ENCODE measurements around the gene PIEZO2. TPM values are rescaled to one million over a fixed set of nuclear protein-coding genes. Genes with fewer than 3 reads are reported as not detected.
A peak's percentile ranks its signal among the peaks of the same experiment; 100 is the strongest.
"Not testable (repeated sequence)": the region's sequence is repeated elsewhere in the genome, so short reads cannot be mapped to it uniquely, and the experiment has no call there.

PIEZO2 gene
- total RNA-seq, 2 donors from 2014 or later, result 4.8 to 7.5 TPM

- DNase-seq (ENCODE audit: low spot score), result peak; percentile 73
- intact Hi-C loops (cut with DNase I), result no loop called here
These were observed 222.7 kb downstream of the PIEZO2 start for GRCh38 chr18:10926621-10927161.

- no peak for DNase-seq (ENCODE audit: low spot score)
- intact Hi-C loops (cut with DNase I), result no loop called here
These were observed 225.1 kb downstream of the PIEZO2 start for GRCh38 chr18:10924290-10924689.

- no peak for DNase-seq (ENCODE audit: low spot score)
- intact Hi-C loops (cut with DNase I), result no loop called here
These were observed 225.8 kb downstream of the PIEZO2 start for GRCh38 chr18:10923551-10924070.

GRCh38 chr18:10923141-10923540 lies 226.2 kb downstream of the PIEZO2 start:
- intact Hi-C loops (cut with DNase I), result no loop called here
- DNase-seq (ENCODE audit: low spot score), result no peak

GRCh38 chr18:10922712-10923111 lies 226.7 kb downstream of the PIEZO2 start:
- intact Hi-C loops (cut with DNase I); DNase-seq (ENCODE audit: low spot score): not testable (repeated sequence)

GRCh38 chr18:10920309-10920708 lies 229.1 kb downstream of the PIEZO2 start:
- DNase-seq (ENCODE audit: low spot score); intact Hi-C loops (cut with DNase I): not testable (repeated sequence)

GRCh38 chr18:10919851-10920250 lies 229.5 kb downstream of the PIEZO2 start:
- DNase-seq (ENCODE audit: low spot score), result no peak
- intact Hi-C loops (cut with DNase I), result no loop called here

- intact Hi-C loops (cut with DNase I), result no loop called here
- DNase-seq (ENCODE audit: low spot score), result no peak
These were observed 232.5 kb downstream of the PIEZO2 start for GRCh38 chr18:10916865-10917264.

- peak; percentile 52 for DNase-seq (ENCODE audit: low spot score)
- intact Hi-C loops (cut with DNase I), result no loop called here
These were observed 233.0 kb downstream of the PIEZO2 start for GRCh38 chr18:10916387-10916786.

GRCh38 chr18:10915748-10916147 lies 233.6 kb downstream of the PIEZO2 start:
- intact Hi-C loops (cut with DNase I); DNase-seq (ENCODE audit: low spot score): not testable (repeated sequence)

GRCh38 chr18:10914610-10915009 lies 234.8 kb downstream of the PIEZO2 start:
- DNase-seq (ENCODE audit: low spot score); intact Hi-C loops (cut with DNase I): not testable (repeated sequence)

- no peak for DNase-seq (ENCODE audit: low spot score)
- intact Hi-C loops (cut with DNase I), result no loop called here
These were observed 235.4 kb downstream of the PIEZO2 start for GRCh38 chr18:10913919-10914318.

GRCh38 chr18:10912790-10913545 lies 236.4 kb downstream of the PIEZO2 start:
- intact Hi-C loops (cut with DNase I), result no loop called here
- DNase-seq (ENCODE audit: low spot score), result no peak

- DNase-seq (ENCODE audit: low spot score), result no peak
- intact Hi-C loops (cut with DNase I), result no loop called here
These were observed 239.6 kb downstream of the PIEZO2 start for GRCh38 chr18:10909724-10910123.

- intact Hi-C loops (cut with DNase I), result no loop called here
- DNase-seq (ENCODE audit: low spot score), result no peak
These were observed 240.6 kb downstream of the PIEZO2 start for GRCh38 chr18:10908760-10909159.

- no peak for DNase-seq (ENCODE audit: low spot score)
- intact Hi-C loops (cut with DNase I), result no loop called here
These were observed 241.6 kb downstream of the PIEZO2 start for GRCh38 chr18:10907749-10908148.

GRCh38 chr18:10901329-10901728 lies 248.0 kb downstream of the PIEZO2 start:
- DNase-seq (ENCODE audit: low spot score), result no peak
- intact Hi-C loops (cut with DNase I), result no loop called here

- intact Hi-C loops (cut with DNase I), result no loop called here
These were observed 248.9 kb downstream of the PIEZO2 start for GRCh38 chr18:10900435-10900834.

GRCh38 chr18:10899481-10899880 lies 249.9 kb downstream of the PIEZO2 start:
- DNase-seq (ENCODE audit: low spot score), result no peak
- intact Hi-C loops (cut with DNase I), result no loop called here

More at GRCh38 chr18:10900435-10900834, 248.9 kb downstream of the PIEZO2 start:
- DNase-seq (ENCODE audit: low spot score), result no peak

- DNase-seq (ENCODE audit: low spot score), result no peak
- intact Hi-C loops (cut with DNase I), result no loop called here
These were observed 250.9 kb downstream of the PIEZO2 start for GRCh38 chr18:10898417-10898974.

GRCh38 chr18:10896851-10897250 lies 252.5 kb downstream of the PIEZO2 start:
- intact Hi-C loops (cut with DNase I), result no loop called here
- DNase-seq (ENCODE audit: low spot score), result no peak

Measured in posterior vena cava (tissue), 2 donors.